HepG2 (cell line): ENCODE data around the gene ATN1. TPM values are rescaled to one million over a fixed set of nuclear protein-coding genes. Genes with fewer than 3 reads are reported as not detected.

Experiments
- ATAC-seq: fragments of 200-7000 bp; cut with Tn5 transposase; 3 replicates; pipeline ENCODE4 v1.9.1; 2020; ENCODE audit warnings: mild to moderate bottlenecking, moderate library complexity
- BruUV-seq: library from RNA; stranded (reverse); fragments of 400-500 nt; replicated peaks from 2 replicates; lab custom pipeline; 2021; lab: Mats Ljungman, UMichigan
- CTCF ChIA-PET: fragments of 300-600 bp; formaldehyde crosslinking; extraction: SDS; loops from one replicate; lab custom pipeline; 2021; ENCODE audit warnings: low total read pairs, inconsistent platforms, low intra/inter-chr PET ratio; lab: Yijun Ruan, JAX
- POLR2A ChIA-PET: fragments of 350-600 bp; sonication (Branson Sonifier 250); formaldehyde crosslinking; loops from one replicate; lab custom pipeline; 2020; ENCODE audit warnings: antibody characterized with exemption, inconsistent platforms; lab: Yijun Ruan, JAX
- DNase-seq: peaks from one replicate; pipeline ENCODE4 v3.0.0-alpha.2; 2015; ENCODE audit warnings: low spot score
- FAIRE-seq: peaks from 3 replicates; lab custom pipeline; 2011; peaks lifted over from hg19 to GRCh38; lab: Jason Lieb, UNC
- H2AFZ ChIP-seq: one replicate; pipeline ENCODE4 v1.6.1; 2011; ENCODE audit warnings: low read length, inconsistent platforms
- H3K27ac ChIP-seq: fragments of 300-600 bp; 3 replicates; pipeline ENCODE4 v1.8.0; 2011; ENCODE audit warnings: mixed run types, mild to moderate bottlenecking, mixed read lengths, low read length, inconsistent platforms; ENCODE audit not compliant: insufficient read depth; ENCODE audit errors: extremely low read length
- H3K27me3 ChIP-seq, 2 experiments: fragments of 200-600 bp in 1 of 2; 2 replicates in 1 of 2; 3 replicates in 1 of 2; pipeline versions ENCODE4 v1.6.0 to v1.8.0; 2011; ENCODE audit warnings: low read length in 2 of 2, mild to moderate bottlenecking in 2 of 2, moderate library complexity in 2 of 2, inconsistent platforms in 1 of 2; ENCODE audit not compliant: insufficient read depth in 2 of 2, control insufficient read depth in 1 of 2
- H3K36me3 ChIP-seq, 2 experiments: fragments of 200-600 bp in 1 of 2; replicated peaks in 1 of 2; 2 replicates in 1 of 2; 3 replicates in 1 of 2; pipeline versions ENCODE4 v1.5.1 to v1.8.0; 2011; ENCODE audit warnings: low read length in 2 of 2, inconsistent platforms in 1 of 2; ENCODE audit not compliant: insufficient read depth in 2 of 2, control insufficient read depth in 1 of 2
- H3K4me1 ChIP-seq: 2 replicates; pipeline ENCODE4 v1.5.1; 2012; ENCODE audit warnings: low read length, inconsistent platforms; ENCODE audit not compliant: insufficient read depth
- H3K4me2 ChIP-seq: 2 replicates; pipeline ENCODE4 v1.6.0; 2011; ENCODE audit warnings: low read depth, low read length, inconsistent platforms
- H3K4me3 ChIP-seq, 3 experiments: fragments of 200-600 bp in 1 of 3; sonication (generic), shearing (Covaris generic) in 1 of 3; replicated peaks in 1 of 3; 2 replicates each; pipeline ENCODE4 v1.5.1; 2011 to 2016; ENCODE audit warnings: low read length in 3 of 3, inconsistent platforms in 2 of 3, low read depth in 2 of 3, mild to moderate bottlenecking in 2 of 3, control low read depth in 1 of 3, mixed read lengths in 1 of 3; ENCODE audit not compliant: insufficient read depth in 1 of 3
- H3K79me2 ChIP-seq: one replicate; pipeline ENCODE4 v1.6.1; 2011; ENCODE audit warnings: low read length, inconsistent platforms; ENCODE audit not compliant: insufficient read depth
- H3K9ac ChIP-seq: 2 replicates; pipeline ENCODE4 v1.6.0; 2011; ENCODE audit warnings: mild to moderate bottlenecking, low read depth, low read length, inconsistent platforms; ENCODE audit not compliant: insufficient read depth
- H3K9me3 ChIP-seq: 2 replicates; pipeline ENCODE4 v1.5.1; 2012; ENCODE audit warnings: mild to moderate bottlenecking, low read length
- H4K20me1 ChIP-seq: 2 replicates; pipeline ENCODE4 v1.6.0; 2011; ENCODE audit warnings: inconsistent platforms, mild to moderate bottlenecking, low read length, moderate library complexity; ENCODE audit not compliant: insufficient read depth
- DNMT1 ChIP-seq: sonication (generic); formaldehyde crosslinking; IDR thresholded peaks from 2 replicates; pipeline ENCODE4 v1.5.1; 2020; ENCODE audit warnings: mild to moderate bottlenecking, missing genetic modification reagents
- ETV6 ChIP-seq: sonication (generic); formaldehyde crosslinking; conservative IDR thresholded peaks from 2 replicates; pipeline ENCODE4 v1.4.0; 2020; ENCODE audit warnings: missing genetic modification reagents
- MBNL3 ChIP-seq: fragments of 250-450 bp; sonication (Bioruptor Pico); conservative IDR thresholded peaks from 2 replicates; pipeline ENCODE4 v1.8.0; 2022; ENCODE audit warnings: mild to moderate bottlenecking, inconsistent platforms
- PRDM15 ChIP-seq: sonication (generic); formaldehyde crosslinking; IDR thresholded peaks from 2 replicates; pipeline ENCODE4 v1.4.0; 2020; ENCODE audit warnings: missing genetic modification reagents
- RARG ChIP-seq: sonication (generic); formaldehyde crosslinking; IDR thresholded peaks from 2 replicates; pipeline ENCODE4 v1.4.0; 2020; ENCODE audit warnings: low read depth, mild to moderate bottlenecking, missing genetic modification reagents
- SKI ChIP-seq: fragments of 450-650 bp; IDR thresholded peaks from one replicate; pipeline ENCODE4 v1.6.1; 2018; ENCODE audit warnings: mild to moderate bottlenecking; ENCODE audit not compliant: partially characterized antibody
- SNAI1 ChIP-seq: sonication (generic); formaldehyde crosslinking; IDR thresholded peaks from 2 replicates; pipeline ENCODE4 v1.5.0; 2020; ENCODE audit warnings: mild to moderate bottlenecking, missing genetic modification reagents, borderline replicate concordance
- UBTF ChIP-seq: sonication (generic); formaldehyde crosslinking; IDR thresholded peaks from 2 replicates; pipeline ENCODE4 v1.4.0; 2020; ENCODE audit warnings: mild to moderate bottlenecking, missing genetic modification reagents
- WIZ ChIP-seq: sonication (generic); formaldehyde crosslinking; IDR thresholded peaks from 2 replicates; pipeline ENCODE4 v1.5.1; 2020; ENCODE audit warnings: mild to moderate bottlenecking, missing genetic modification reagents
- ZNF10 ChIP-seq: sonication (generic); formaldehyde crosslinking; IDR thresholded peaks from 2 replicates; pipeline ENCODE4 v1.4.0; 2020; ENCODE audit warnings: mild to moderate bottlenecking, low read depth, missing genetic modification reagents, borderline replicate concordance
- ZNF513 ChIP-seq: sonication (generic); formaldehyde crosslinking; conservative IDR thresholded peaks from 2 replicates; pipeline ENCODE4 v1.5.0; 2020; ENCODE audit warnings: missing genetic modification reagents
- ZNF781 ChIP-seq: sonication (generic); formaldehyde crosslinking; IDR thresholded peaks from 2 replicates; pipeline ENCODE4 v1.5.1; 2020; ENCODE audit warnings: borderline replicate concordance, mild to moderate bottlenecking, missing genetic modification reagents; ENCODE audit errors: not compliant biosample characterization
- ZNF839 ChIP-seq: sonication (generic); formaldehyde crosslinking; IDR thresholded peaks from 2 replicates; pipeline ENCODE4 v1.4.0; 2020; ENCODE audit warnings: missing genetic modification reagents, mild to moderate bottlenecking, borderline replicate concordance
- ZXDC ChIP-seq: sonication (generic); formaldehyde crosslinking; IDR thresholded peaks from 2 replicates; pipeline ENCODE4 v1.5.0; 2020; ENCODE audit warnings: mild to moderate bottlenecking, missing genetic modification reagents
- WGBS: methylation state at CpG from one replicate; pipeline ENCODE4 v1.1.6; 2017; ENCODE audit warnings: low lambda C conversion rate; 5-methylcytosine and 5-hydroxymethylcytosine counted together
- in situ Hi-C: cut with HindIII; loops from 2 replicates; pipeline ENCODE4 v1.10.0; 2017; ENCODE audit warnings: low pct_unique_long_range_greater_than_20kb; ENCODE audit not compliant: extremely low pct_ligation_motif_present
- intact Hi-C: fragments of 100-400 bp; cut with micrococcal nuclease; formaldehyde crosslinking; loops from one replicate; pipeline ENCODE4 v1.10.0; 2022; ENCODE audit not compliant: unreplicated experiment
- polyA plus RNA-seq, 8 experiments: library from polyadenylated mRNA; depleted of rRNA in 3 of 8; stranded (reverse) in 7 of 8; unstranded in 1 of 8; fragments of >200 nt; fragmentation: Illumina TruSeq in 4 of 8; extraction: Trizol in 4 of 8; gene quantifications; 2 replicates each; pipeline versions ENCODE4 v1.2.1 to v1.2.3, GENCODE V29; 2011 to 2016; ENCODE audit warnings: low read depth in 4 of 8, missing spikeins in 1 of 8, mixed read lengths in 1 of 8; ENCODE audit not compliant: insufficient read depth in 1 of 8
- total RNA-seq, 5 experiments: library from RNA; depleted of rRNA; stranded (reverse); fragments of >200 nt; fragmentation: Illumina TruSeq; extraction: Trizol; gene quantifications; 2 replicates each; pipeline ENCODE4 v1.2.3, GENCODE V29; 2016; ENCODE audit warnings: low read depth in 1 of 5

ATN1 gene
- total and polyA plus RNA-seq, 2 of the 13 experiments (the other 11 are each of a cell fraction or from before 2014, with no cell fraction given), result 2.1 to 8.6 TPM

GRCh38 chr12:6941782-6942181, 14.0 kb downstream of the ATN1 start:
- intact Hi-C loops, result no loop called here
- Histone ChIP-seq H3K79me2 (no peaks in the 10 kb centered on the region), H3K9ac (no peak overlapping the region), H3K27me3 (no peaks in the 10 kb centered on the region), H3K4me2 (no peak overlapping the region), H2AFZ (no peak overlapping the region), H3K4me1 (peaks cover 48% of the 10 kb centered on the region), H4K20me1 (no peaks in the 10 kb centered on the region), H3K9me3 (no peaks in the 10 kb centered on the region), H3K4me3 (no peak overlapping the region), H3K36me3 (peaks cover 0 to 10% of the 10 kb centered on the region in 2 experiments; a peak in 2 of 5 replicates), H3K27ac (no peak overlapping the region)
- ChIA-PET CTCF (no interaction called here), POLR2A (interaction anchor here (0.6 to 2.5 kb wide), 6 partner anchors 12 to 182 kb away, joined by 3 to 12 read pairs (median 4); partner anchors contain the start of gene TPI1)
- no TSS peak for BruUV-seq
- FAIRE-seq (no peak), ATAC-seq (no peak), DNase-seq (no peak)
- WGBS, result 90% methylated on average over 11 of the region's 12 CpGs
- in situ Hi-C loops, result loop anchor here (10.0 kb wide), 1 partner anchor 173 kb away; no protein-coding TSS in a partner anchor
- TF ChIP-seq MBNL3 (CRISPR knock-in tag), result no peak
- TF ChIP-seq UBTF (CRISPR knock-in tag), result no peak
- no peak for TF ChIP-seq WIZ
- no peak for TF ChIP-seq SNAI1 (CRISPR knock-in tag)
- TF ChIP-seq PRDM15 (CRISPR knock-in tag), result no peak
- no peak for TF ChIP-seq RARG (CRISPR knock-in tag)
- no peak for TF ChIP-seq ZNF513 (CRISPR knock-in tag)
- TF ChIP-seq DNMT1 (CRISPR knock-in tag), result no peak
- TF ChIP-seq SKI, result no peak
- TF ChIP-seq ZNF10 (CRISPR knock-in tag), result no peak
- no peak for TF ChIP-seq ZNF839 (CRISPR knock-in tag)
- TF ChIP-seq ETV6 (CRISPR knock-in tag), result no peak
- TF ChIP-seq ZXDC, result no peak
- no peak for TF ChIP-seq ZNF781 (CRISPR knock-in tag)
